Gastroesophageal sphincter (tissue), 4 donors: ENCODE measurements around the gene NOL6. TPM values are rescaled to one million over a fixed set of nuclear protein-coding genes. Genes with fewer than 3 reads are reported as not detected.

Source experiments
- ATAC-seq: fragments of 150-250 bp; one replicate; pipeline ENCODE4 v1.9.1; 2016; ENCODE audit warnings: mild to moderate bottlenecking, moderate library complexity
- H3K27ac ChIP-seq, 4 donors: fragments of 200-600 bp; sonication (generic) in 3 of 4; 1 replicate in 3 of 4; 2 replicates in 1 of 4; pipeline ENCODE4 v1.5.1; 2016 to 2019
- H3K27me3 ChIP-seq: fragments of 200-600 bp; sonication (generic); one replicate; pipeline ENCODE4 v1.5.1; 2019
- H3K36me3 ChIP-seq, 2 donors: fragments of 200-600 bp; sonication (generic); one replicate each; pipeline ENCODE4 v1.5.1; 2019; ENCODE audit warnings: control low read depth in 1 of 2
- H3K4me1 ChIP-seq, 3 donors: fragments of 200-600 bp; sonication (generic); 1 replicate in 2 of 3; 2 replicates in 1 of 3; pipeline ENCODE4 v1.5.1; 2016 to 2019; ENCODE audit warnings: control low read depth in 2 of 3
- H3K4me3 ChIP-seq, 2 donors: fragments of 200-600 bp; sonication (generic); one replicate each; pipeline ENCODE4 v1.5.1; 2019; ENCODE audit warnings: mild to moderate bottlenecking in 1 of 2, moderate library complexity in 1 of 2
- H3K9me3 ChIP-seq, 3 donors: fragments of 200-600 bp; sonication (generic); one replicate each; pipeline ENCODE4 v1.5.1; 2017 to 2019; ENCODE audit warnings: control low read depth in 2 of 3
- EP300 ChIP-seq: sonication (generic); formaldehyde crosslinking; IDR thresholded peaks from one replicate; pipeline ENCODE4 v1.6.1; 2017; ENCODE audit warnings: antibody characterized with exemption, mild to moderate bottlenecking
- POLR2A ChIP-seq, 2 donors: fragments of 450-650 bp; IDR thresholded peaks; one replicate each; pipeline ENCODE4 v1.6.1; 2017; ENCODE audit warnings: antibody characterized with exemption in 2 of 2, mild to moderate bottlenecking in 2 of 2, moderate library complexity in 1 of 2
- POLR2AphosphoS5 ChIP-seq: sonication (generic); formaldehyde crosslinking; IDR thresholded peaks from one replicate; pipeline ENCODE4 v1.6.1; 2017; ENCODE audit warnings: antibody characterized with exemption
- WGBS, 2 donors: methylation state at CpG; one replicate each; pipeline ENCODE4 v1.1.5; 2018; ENCODE audit warnings: low coverage in 1 of 2; 5-methylcytosine and 5-hydroxymethylcytosine counted together
- total RNA-seq, 4 donors: library from RNA; depleted of rRNA; stranded (reverse); fragments of >200 nt; gene quantifications; one replicate each; pipeline ENCODE4 v1.1.0, GENCODE V29; 2016
- TF ChIP-seq, protein P1 (sequence below), 4 experiments: fragments of 200-600 bp in 2 of 4; fragments of 450-650 bp in 2 of 4; sonication (generic) in 1 of 4; IDR thresholded peaks; one replicate each; pipeline ENCODE4 v1.5.1; 2017 to 2019; ENCODE audit warnings: antibody characterized with exemption in 4 of 4, mild to moderate bottlenecking in 2 of 4, moderate library complexity in 2 of 4

The NOL6 gene
- total RNA-seq, 4 donors from 2014 or later: 9.0 to 21.4 (median 16.1) TPM

GRCh38 chr9:33443047-33443446, 30.7 kb downstream of the NOL6 start:
- WGBS, 2 donors: 83 to 91% methylated on average over 4 of the region's 9 CpGs
- ATAC-seq: no peak

DNA sequence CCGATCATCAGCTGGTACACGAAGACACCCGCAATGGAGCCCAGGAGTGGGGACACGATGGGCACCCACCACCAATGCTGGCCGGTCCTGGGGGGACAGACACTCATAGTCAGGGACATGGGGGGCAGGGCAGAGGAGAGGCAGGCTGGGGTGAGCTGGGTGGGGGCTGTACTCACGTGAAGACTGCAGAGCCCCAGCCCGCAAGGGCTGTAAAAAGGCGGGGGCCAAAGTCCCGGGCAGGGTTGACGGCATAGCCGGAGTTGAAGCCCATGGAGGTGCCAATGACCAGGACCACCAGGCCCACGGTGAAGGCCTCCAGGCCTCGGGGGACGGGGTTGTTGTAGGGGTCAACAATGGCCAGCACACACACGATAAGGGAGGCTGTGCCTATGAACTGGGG, 31.6 kb downstream of the NOL6 start:
- peaks cover 0 to 19% of the 10 kb centered on the region in 2 donors for H3K36me3 ChIP-seq
- no peak overlapping the region for H3K27ac ChIP-seq
- no peak overlapping the region for H3K4me3 ChIP-seq
- ATAC-seq: no peak
- no peak for TF ChIP-seq POLR2A (IDR thresholded peaks at IDR 0.05)
- WGBS, 2 donors: 94% methylated on average over 7 of the region's 15 CpGs; no CpG with 5 or more reads in 1 of the 2 donors
- no peaks in the 10 kb centered on the region for H3K9me3 ChIP-seq
- H3K27me3 ChIP-seq: no peaks in the 10 kb centered on the region
- peaks cover 0 to 18% (median 3%) of the 10 kb centered on the region in 3 donors for H3K4me1 ChIP-seq

More at GRCh38 chr9:33443047-33443446, 30.7 kb downstream of the NOL6 start:
- no peaks in the 10 kb centered on the region for H3K27me3 ChIP-seq
- no peak overlapping the region for H3K27ac ChIP-seq
- no peaks in the 10 kb centered on the region for H3K9me3 ChIP-seq
- H3K36me3 ChIP-seq: peaks cover 0 to 19% of the 10 kb centered on the region in 2 donors
- TF ChIP-seq POLR2A (IDR thresholded peaks at IDR 0.05): no peak
- TF ChIP-seq, protein P1, sequence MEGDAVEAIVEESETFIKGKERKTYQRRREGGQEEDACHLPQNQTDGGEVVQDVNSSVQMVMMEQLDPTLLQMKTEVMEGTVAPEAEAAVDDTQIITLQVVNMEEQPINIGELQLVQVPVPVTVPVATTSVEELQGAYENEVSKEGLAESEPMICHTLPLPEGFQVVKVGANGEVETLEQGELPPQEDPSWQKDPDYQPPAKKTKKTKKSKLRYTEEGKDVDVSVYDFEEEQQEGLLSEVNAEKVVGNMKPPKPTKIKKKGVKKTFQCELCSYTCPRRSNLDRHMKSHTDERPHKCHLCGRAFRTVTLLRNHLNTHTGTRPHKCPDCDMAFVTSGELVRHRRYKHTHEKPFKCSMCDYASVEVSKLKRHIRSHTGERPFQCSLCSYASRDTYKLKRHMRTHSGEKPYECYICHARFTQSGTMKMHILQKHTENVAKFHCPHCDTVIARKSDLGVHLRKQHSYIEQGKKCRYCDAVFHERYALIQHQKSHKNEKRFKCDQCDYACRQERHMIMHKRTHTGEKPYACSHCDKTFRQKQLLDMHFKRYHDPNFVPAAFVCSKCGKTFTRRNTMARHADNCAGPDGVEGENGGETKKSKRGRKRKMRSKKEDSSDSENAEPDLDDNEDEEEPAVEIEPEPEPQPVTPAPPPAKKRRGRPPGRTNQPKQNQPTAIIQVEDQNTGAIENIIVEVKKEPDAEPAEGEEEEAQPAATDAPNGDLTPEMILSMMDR (IDR thresholded peaks at IDR 0.05): no peak
- no peak for TF ChIP-seq EP300
- no peak for TF ChIP-seq POLR2AphosphoS5
- H3K4me1 ChIP-seq: peaks cover 0 to 28% (median 3%) of the 10 kb centered on the region in 3 donors
- no peak overlapping the region for H3K4me3 ChIP-seq

- H3K4me3 ChIP-seq: no peak overlapping the region
Measured at GRCh38 chr9:33440609-33441008, 33.1 kb downstream of the NOL6 start.

DNA sequence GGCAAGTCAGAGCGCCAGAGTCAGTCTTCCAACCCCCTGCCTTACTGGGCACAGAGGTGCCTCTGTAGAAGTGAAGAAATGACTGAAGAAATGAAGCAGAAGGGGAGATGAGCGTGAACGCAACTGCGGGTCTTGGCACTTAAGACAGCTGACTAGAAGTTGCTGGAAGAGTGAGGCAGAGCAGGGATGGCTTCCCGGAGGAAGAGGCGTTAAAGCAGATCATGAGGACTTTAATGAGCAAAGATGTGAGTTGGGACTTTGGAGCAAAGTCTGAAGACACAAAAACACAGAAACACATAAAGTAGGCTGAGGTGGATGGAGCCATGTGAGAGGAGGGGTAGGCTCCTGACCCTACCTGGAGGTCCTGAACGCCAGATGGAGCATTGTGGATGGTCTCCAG, 33.5 kb downstream of the NOL6 start:
- WGBS, 2 donors: 86 to 88% methylated on average over 4 to 7 of the region's 7 CpGs
- TF ChIP-seq POLR2A (IDR thresholded peaks at IDR 0.05) (no peak), EP300 (no peak), POLR2AphosphoS5 (no peak)
- TF ChIP-seq, protein P1 (IDR thresholded peaks at IDR 0.05): no peak
- ATAC-seq: no peak

More at GRCh38 chr9:33440609-33441008, 33.1 kb downstream of the NOL6 start:
- H3K36me3 ChIP-seq: peaks cover 0 to 19% of the 10 kb centered on the region in 2 donors
- no peaks in the 10 kb centered on the region for H3K9me3 ChIP-seq
- TF ChIP-seq EP300: no peak
- no peak for TF ChIP-seq POLR2A (IDR thresholded peaks at IDR 0.05)
- no peak for TF ChIP-seq POLR2AphosphoS5
- TF ChIP-seq, protein P1 (IDR thresholded peaks at IDR 0.05): no peak
- no peak overlapping the region for H3K27ac ChIP-seq
- peaks cover 14% of the 10 kb centered on the region for H3K27me3 ChIP-seq
- no peak for ATAC-seq
- WGBS, 2 donors: 83% methylated on average over 1 of the region's 1 CpG; no CpG with 5 or more reads in 1 of the 2 donors
- H3K4me1 ChIP-seq: peaks cover 0 to 4% (median 0%) of the 10 kb centered on the region in 3 donors

GRCh38 chr9:33439731-33440130, 34.0 kb downstream of the NOL6 start:
- TF ChIP-seq POLR2A (IDR thresholded peaks at IDR 0.05) (no peak), EP300 (no peak), POLR2AphosphoS5 (no peak)
- TF ChIP-seq, protein P1 (IDR thresholded peaks at IDR 0.05): no peak
- ATAC-seq: no peak
- Histone ChIP-seq H3K36me3 (peaks cover 0 to 19% of the 10 kb centered on the region in 2 donors), H3K4me3 (no peak overlapping the region), H3K9me3 (no peaks in the 10 kb centered on the region), H3K4me1 (no peaks in the 10 kb centered on the region), H3K27ac (no peak overlapping the region), H3K27me3 (peaks cover 18% of the 10 kb centered on the region)
- WGBS, 2 donors: 40 to 67% methylated on average over 1 of the region's 6 CpGs

More for the DNA sequence above, 33.5 kb downstream of the NOL6 start:
- H3K27ac ChIP-seq: no peak overlapping the region
- no peak overlapping the region for H3K4me3 ChIP-seq
- H3K27me3 ChIP-seq: peaks cover 16% of the 10 kb centered on the region
- peaks cover 0 to 19% of the 10 kb centered on the region in 2 donors for H3K36me3 ChIP-seq
- no peaks in the 10 kb centered on the region for H3K9me3 ChIP-seq
- H3K4me1 ChIP-seq: peaks cover 0 to under 1% (median 0%) of the 10 kb centered on the region in 3 donors
